ENCODE results near the gene NPTN. TPM values are rescaled to one million over a fixed set of nuclear protein-coding genes. Genes with fewer than 3 reads are reported as not detected.

The NPTN gene
- polyA plus RNA-seq, 3 donors: 86.5 to 137 (median 88.0) TPM

DNA sequence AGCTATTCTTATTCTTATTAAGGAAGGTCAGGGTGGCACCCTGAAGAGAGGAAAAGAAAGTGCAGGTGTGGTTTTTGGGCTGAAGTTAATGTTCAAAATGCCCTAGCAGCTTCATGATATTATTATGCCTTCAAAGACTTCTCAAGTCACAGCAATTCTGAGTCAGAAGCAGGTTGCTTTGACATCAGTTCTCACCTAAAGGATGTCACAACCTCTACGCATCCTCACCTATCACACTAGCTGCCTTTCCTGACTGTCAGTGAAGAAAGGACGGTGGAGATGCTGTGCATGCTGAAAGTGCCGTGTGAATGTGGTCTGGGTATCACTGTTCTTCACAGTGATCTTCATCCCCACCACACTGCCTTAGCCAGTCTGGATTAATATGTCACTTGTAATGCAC lies 49.6 kb downstream of the NPTN start:
- H3K27me3 Mint-ChIP-seq (ENCODE audit: low read depth in 3 of 3): no peaks in the 10 kb centered on the region
- H2AFZ ChIP-seq (ENCODE audit: insufficient read depth, low read depth, low read length, poor library complexity, severe bottlenecking): no peak overlapping the region
- H3K79me2 ChIP-seq (ENCODE audit: insufficient read depth, low read length): peaks cover 9% of the 10 kb centered on the region
- H3K36me3 ChIP-seq (replicated peaks in 1 of 2; ENCODE audit: control insufficient read depth in 1 of 2, insufficient read depth in 2 of 2, low read length in 2 of 2): peaks cover 85 to 95% of the 10 kb centered on the region in 2 donors
- H3K27ac Mint-ChIP-seq: no peak overlapping the region
- H4K20me1 ChIP-seq (ENCODE audit: insufficient read depth, low read length): peaks cover 85% of the 10 kb centered on the region
- no peak overlapping the region for H3K4me3 ChIP-seq (replicated peaks in 1 of 3; ENCODE audit: low read depth in 2 of 3, low read length in 3 of 3)
- DNase-seq: no peak
- TF ChIP-seq, protein P1, sequence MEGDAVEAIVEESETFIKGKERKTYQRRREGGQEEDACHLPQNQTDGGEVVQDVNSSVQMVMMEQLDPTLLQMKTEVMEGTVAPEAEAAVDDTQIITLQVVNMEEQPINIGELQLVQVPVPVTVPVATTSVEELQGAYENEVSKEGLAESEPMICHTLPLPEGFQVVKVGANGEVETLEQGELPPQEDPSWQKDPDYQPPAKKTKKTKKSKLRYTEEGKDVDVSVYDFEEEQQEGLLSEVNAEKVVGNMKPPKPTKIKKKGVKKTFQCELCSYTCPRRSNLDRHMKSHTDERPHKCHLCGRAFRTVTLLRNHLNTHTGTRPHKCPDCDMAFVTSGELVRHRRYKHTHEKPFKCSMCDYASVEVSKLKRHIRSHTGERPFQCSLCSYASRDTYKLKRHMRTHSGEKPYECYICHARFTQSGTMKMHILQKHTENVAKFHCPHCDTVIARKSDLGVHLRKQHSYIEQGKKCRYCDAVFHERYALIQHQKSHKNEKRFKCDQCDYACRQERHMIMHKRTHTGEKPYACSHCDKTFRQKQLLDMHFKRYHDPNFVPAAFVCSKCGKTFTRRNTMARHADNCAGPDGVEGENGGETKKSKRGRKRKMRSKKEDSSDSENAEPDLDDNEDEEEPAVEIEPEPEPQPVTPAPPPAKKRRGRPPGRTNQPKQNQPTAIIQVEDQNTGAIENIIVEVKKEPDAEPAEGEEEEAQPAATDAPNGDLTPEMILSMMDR (IDR thresholded peaks at IDR 0.05): no peak
- H3K9me3 Mint-ChIP-seq: no peaks in the 10 kb centered on the region
- H3K36me3 Mint-ChIP-seq: peaks cover 81 to 91% of the 10 kb centered on the region in 2 donors
- no CpG with 5 or more reads among the region's 3 CpGs for WGBS (ENCODE audit: insufficient coverage)
- no peaks in the 10 kb centered on the region for H3K9me3 ChIP-seq (replicated peaks in 1 of 2; ENCODE audit: control insufficient read depth in 1 of 2, insufficient read depth in 1 of 2, low read length in 2 of 2)
- intact Hi-C loops (cut with micrococcal nuclease): no loop called here
- H3K27me3 ChIP-seq (ENCODE audit: control insufficient read depth in 2 of 2, insufficient read depth in 2 of 2, low read length in 2 of 2): no peaks in the 10 kb centered on the region
- H3K4me2 ChIP-seq (replicated peaks; ENCODE audit: extremely low read depth, low read length, poor library complexity, severe bottlenecking): no peak overlapping the region
- peaks cover 0 to 4% of the 10 kb centered on the region in 2 donors for H3K4me1 ChIP-seq (ENCODE audit: control insufficient read depth in 1 of 2, insufficient read depth in 2 of 2, low read length in 2 of 2)
- no peak overlapping the region for H3K4me3 Mint-ChIP-seq
- no peak overlapping the region for H3K9ac ChIP-seq (ENCODE audit: insufficient read depth, low read length, poor library complexity, severe bottlenecking)
- H3K4me1 Mint-ChIP-seq: peaks cover 9% of the 10 kb centered on the region
- H3K27ac ChIP-seq (ENCODE audit: low read depth in 1 of 2, low read length in 2 of 2): peak overlapping the region in 1 of 2 donors; percentile 74

DNA sequence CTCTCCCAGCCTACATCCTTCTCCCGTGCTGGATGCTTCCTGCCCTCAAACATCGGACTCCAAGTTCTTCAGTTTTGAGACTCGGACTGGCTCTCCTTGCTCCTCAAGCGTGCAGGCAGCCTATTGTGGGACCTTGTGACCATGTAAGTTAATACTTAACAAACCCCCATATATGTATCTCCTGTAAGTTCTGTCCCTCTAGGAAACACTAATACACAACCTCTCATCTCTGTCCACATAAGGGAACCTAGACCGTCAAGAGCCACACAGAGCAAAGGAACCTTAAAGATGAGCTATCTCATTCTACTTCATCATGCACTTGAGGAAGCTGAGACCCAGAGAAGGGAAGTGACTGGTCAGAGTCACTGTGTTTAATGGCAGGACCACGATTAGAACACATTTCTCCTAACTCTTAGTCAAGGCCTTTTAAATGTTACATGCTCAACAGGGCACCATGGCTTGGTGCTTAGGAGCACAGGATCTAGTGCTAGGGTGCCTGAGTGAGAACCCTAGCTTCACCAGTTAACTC lies 50.3 kb downstream of the NPTN start:
- Mint-ChIP-seq H3K4me3 (no peak overlapping the region), H3K27me3 (ENCODE audit: low read depth in 3 of 3) (no peaks in the 10 kb centered on the region), H3K9me3 (no peaks in the 10 kb centered on the region), H3K36me3 (peaks cover 82 to 91% of the 10 kb centered on the region in 2 donors), H3K4me1 (peaks cover 9% of the 10 kb centered on the region), H3K27ac (peak overlapping the region in 6 of 7 donors; percentile 5 to 80 (median 27))
- Histone ChIP-seq H4K20me1 (ENCODE audit: insufficient read depth, low read length) (peaks cover 84% of the 10 kb centered on the region), H3K27me3 (ENCODE audit: control insufficient read depth in 2 of 2, insufficient read depth in 2 of 2, low read length in 2 of 2) (no peaks in the 10 kb centered on the region), H3K4me1 (ENCODE audit: control insufficient read depth in 1 of 2, insufficient read depth in 2 of 2, low read length in 2 of 2) (peaks cover 0 to 4% of the 10 kb centered on the region in 2 donors), H3K27ac (ENCODE audit: low read depth in 1 of 2, low read length in 2 of 2) (peak overlapping the region in 1 of 2 donors; percentile 74), H3K9ac (ENCODE audit: insufficient read depth, low read length, poor library complexity, severe bottlenecking) (no peak overlapping the region), H3K9me3 (replicated peaks in 1 of 2; ENCODE audit: control insufficient read depth in 1 of 2, insufficient read depth in 1 of 2, low read length in 2 of 2) (no peaks in the 10 kb centered on the region), H3K79me2 (ENCODE audit: insufficient read depth, low read length) (peaks cover 4% of the 10 kb centered on the region), H3K36me3 (replicated peaks in 1 of 2; ENCODE audit: control insufficient read depth in 1 of 2, insufficient read depth in 2 of 2, low read length in 2 of 2) (peaks cover 84 to 94% of the 10 kb centered on the region in 2 donors), H2AFZ (ENCODE audit: insufficient read depth, low read depth, low read length, poor library complexity, severe bottlenecking) (no peak overlapping the region), H3K4me3 (replicated peaks in 1 of 3; ENCODE audit: low read depth in 2 of 3, low read length in 3 of 3) (no peak overlapping the region), H3K4me2 (replicated peaks; ENCODE audit: extremely low read depth, low read length, poor library complexity, severe bottlenecking) (no peak overlapping the region)
- 91% methylated on average over 4 of the region's 6 CpGs for WGBS (ENCODE audit: insufficient coverage)
- DNase-seq: peak in 1 of 3 donors; percentile 16
- intact Hi-C loops (cut with micrococcal nuclease): no loop called here
- TF ChIP-seq, protein P1 (IDR thresholded peaks at IDR 0.05): no peak

All from CD14-positive monocyte (primary cell).